Heart left ventricle (tissue), 13 donors: ENCODE results near the gene OR2AJ1.

Experiments
- CTCF ChIP-seq, 12 donors: fragments of 200-600 bp; sonication (generic) in 4 of 12; IDR thresholded peaks; one replicate each; pipeline versions ENCODE4 v1.5.0 to v1.8.0; 2018 to 2022; ENCODE audit warnings: antibody characterized with exemption in 12 of 12, mild to moderate bottlenecking in 5 of 12
- POLR2A ChIP-seq, 2 donors: fragments of 450-650 bp; IDR thresholded peaks; one replicate each; pipeline ENCODE4 v1.6.1; 2017; ENCODE audit warnings: antibody characterized with exemption in 2 of 2, mild to moderate bottlenecking in 2 of 2, moderate library complexity in 2 of 2
- donor health status: ischemic (EF 13 %, LVEDD 7.1; RV severe dilation, severe dysfunction).
- donor health status: DM: no; HTN: yes; CAD: no.
- donor health status: DM: no; HTN: no; CAD: no.
- donor health status: ischemic (EF 25% LVEDD 6.9; RV normal size, moderate dysfunction).
- donor health status: ischemic (EF 25% LVEDD 5.7; RV mildly dilated, moderate dysfunction).
- donor health status: ischemic (EF 35%, LVEDD 5.7; RV mildly dilated, moderate dysfunction).
- donor health status: nonischemic (EF 11% LVEDD 7.7; RV severe dilation, severe dysfunction).
- donor health status: DM: yes; HTN: yes; CAD: no.
- donor health status: PGD.
- donor health status: ischemic (EF 29% LVEDD 5.4; RV normal size, mild dysfunction).
- donor health status: nonischemic (EF 23%, LVEDD 6.1; RV moderate dilation, normal function).

GRCh38 chr1:247966532-247967204 lies 42.0 kb downstream of the OR2AJ1 start:
- TF ChIP-seq POLR2A (IDR thresholded peaks at IDR 0.05) (no peak), CTCF (IDR thresholded peaks at IDR 0.05) (no peak)
